LNCAP (cell line): ENCODE data around the gene PRSS33.

Experiments
- TF ChIP-seq, protein P1 (sequence below): fragments of 450-650 bp; IDR thresholded peaks from 2 replicates; pipeline ENCODE4 v1.5.1; 2017; ENCODE audit warnings: mild to moderate bottlenecking

Gene PRSS33

DNA sequence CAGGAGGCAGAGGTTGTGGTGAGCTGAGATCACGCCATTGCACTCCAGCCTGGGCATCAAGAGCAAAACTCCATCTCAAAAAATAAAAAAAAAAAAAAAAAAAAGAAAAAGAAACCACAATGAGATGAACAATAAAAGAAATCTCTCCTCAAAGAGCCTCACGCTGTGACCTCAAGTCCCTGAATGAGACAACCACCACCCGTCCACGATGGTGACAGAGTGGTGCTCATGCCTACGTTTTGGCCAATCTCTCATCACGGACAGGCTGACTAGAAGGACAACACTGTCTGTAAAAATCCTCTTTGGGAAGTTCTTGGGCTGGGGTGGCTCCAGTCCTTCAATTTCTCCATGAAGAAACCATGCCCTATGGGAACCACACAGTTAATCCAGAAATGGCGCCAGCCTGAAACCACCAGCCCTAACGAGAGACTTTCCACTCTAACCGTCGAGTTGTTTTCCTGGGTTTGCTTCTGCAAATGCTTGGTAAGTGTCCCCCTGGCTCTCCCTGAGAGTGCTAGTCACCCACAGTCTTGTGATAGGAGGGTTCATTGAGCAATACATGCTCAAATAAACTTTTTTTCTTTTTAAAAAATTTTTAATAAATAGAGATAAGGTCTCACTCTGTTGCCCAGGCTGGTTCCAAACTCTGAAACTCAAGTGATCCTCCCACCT is 52.4 kb downstream of the PRSS33 start:
- TF ChIP-seq, protein P1, sequence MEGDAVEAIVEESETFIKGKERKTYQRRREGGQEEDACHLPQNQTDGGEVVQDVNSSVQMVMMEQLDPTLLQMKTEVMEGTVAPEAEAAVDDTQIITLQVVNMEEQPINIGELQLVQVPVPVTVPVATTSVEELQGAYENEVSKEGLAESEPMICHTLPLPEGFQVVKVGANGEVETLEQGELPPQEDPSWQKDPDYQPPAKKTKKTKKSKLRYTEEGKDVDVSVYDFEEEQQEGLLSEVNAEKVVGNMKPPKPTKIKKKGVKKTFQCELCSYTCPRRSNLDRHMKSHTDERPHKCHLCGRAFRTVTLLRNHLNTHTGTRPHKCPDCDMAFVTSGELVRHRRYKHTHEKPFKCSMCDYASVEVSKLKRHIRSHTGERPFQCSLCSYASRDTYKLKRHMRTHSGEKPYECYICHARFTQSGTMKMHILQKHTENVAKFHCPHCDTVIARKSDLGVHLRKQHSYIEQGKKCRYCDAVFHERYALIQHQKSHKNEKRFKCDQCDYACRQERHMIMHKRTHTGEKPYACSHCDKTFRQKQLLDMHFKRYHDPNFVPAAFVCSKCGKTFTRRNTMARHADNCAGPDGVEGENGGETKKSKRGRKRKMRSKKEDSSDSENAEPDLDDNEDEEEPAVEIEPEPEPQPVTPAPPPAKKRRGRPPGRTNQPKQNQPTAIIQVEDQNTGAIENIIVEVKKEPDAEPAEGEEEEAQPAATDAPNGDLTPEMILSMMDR, result no peak
